GM10248 (cell line): ENCODE data around the gene FOSL1.

Experiments
- CTCF ChIA-PET: fragments of 300-600 bp; sonication (Branson Sonifier 250); formaldehyde crosslinking; extraction: SDS; loops from one replicate; lab custom pipeline; 2021; ENCODE audit warnings: antibody characterized with exemption; lab: Yijun Ruan, JAX
- POLR2A ChIA-PET: fragments of 350-650 bp; sonication (Branson Sonifier 250); formaldehyde crosslinking; extraction: SDS; loops from one replicate; lab custom pipeline; 2020; ENCODE audit warnings: antibody characterized with exemption; lab: Yijun Ruan, JAX
- DNase-seq: peaks from one replicate; pipeline ENCODE4 v3.0.0; 2012; ENCODE audit errors: extremely low spot score
- TF ChIP-seq, protein P1 (sequence below): IDR thresholded peaks from 2 replicates; pipeline ENCODE4 v1.5.1; 2012; ENCODE audit warnings: mild to moderate bottlenecking, low read depth; ENCODE audit errors: extremely low read depth, missing control alignments, control extremely low read depth

Gene FOSL1

DNA sequence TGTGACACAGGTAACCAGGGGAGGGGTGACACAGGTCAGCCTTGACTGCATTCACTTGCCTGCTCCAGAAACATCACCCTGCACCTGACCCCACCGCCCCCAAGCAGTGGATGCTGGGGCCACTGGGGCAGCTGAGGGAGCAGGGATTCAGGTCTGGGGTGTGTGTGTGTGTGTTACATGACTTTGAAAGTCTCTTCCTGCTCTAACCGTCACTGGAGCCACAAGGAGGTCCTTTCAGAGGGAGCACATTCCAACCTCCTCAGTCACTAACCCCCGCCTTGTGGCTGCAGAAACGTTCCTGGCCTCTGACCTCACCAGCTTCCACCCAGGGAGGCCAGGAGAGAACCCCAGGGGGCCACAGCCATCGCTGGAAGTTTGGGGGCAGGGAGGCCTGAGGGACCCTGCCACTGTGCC is 2.9 kb upstream of the FOSL1 start:
- TF ChIP-seq, protein P1, sequence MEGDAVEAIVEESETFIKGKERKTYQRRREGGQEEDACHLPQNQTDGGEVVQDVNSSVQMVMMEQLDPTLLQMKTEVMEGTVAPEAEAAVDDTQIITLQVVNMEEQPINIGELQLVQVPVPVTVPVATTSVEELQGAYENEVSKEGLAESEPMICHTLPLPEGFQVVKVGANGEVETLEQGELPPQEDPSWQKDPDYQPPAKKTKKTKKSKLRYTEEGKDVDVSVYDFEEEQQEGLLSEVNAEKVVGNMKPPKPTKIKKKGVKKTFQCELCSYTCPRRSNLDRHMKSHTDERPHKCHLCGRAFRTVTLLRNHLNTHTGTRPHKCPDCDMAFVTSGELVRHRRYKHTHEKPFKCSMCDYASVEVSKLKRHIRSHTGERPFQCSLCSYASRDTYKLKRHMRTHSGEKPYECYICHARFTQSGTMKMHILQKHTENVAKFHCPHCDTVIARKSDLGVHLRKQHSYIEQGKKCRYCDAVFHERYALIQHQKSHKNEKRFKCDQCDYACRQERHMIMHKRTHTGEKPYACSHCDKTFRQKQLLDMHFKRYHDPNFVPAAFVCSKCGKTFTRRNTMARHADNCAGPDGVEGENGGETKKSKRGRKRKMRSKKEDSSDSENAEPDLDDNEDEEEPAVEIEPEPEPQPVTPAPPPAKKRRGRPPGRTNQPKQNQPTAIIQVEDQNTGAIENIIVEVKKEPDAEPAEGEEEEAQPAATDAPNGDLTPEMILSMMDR: no peak
- CTCF ChIA-PET: interaction anchor here (0.9 to 8.0 kb wide), 3 partner anchors 10 to 18 kb away, joined by 3 to 80 read pairs (median 29); partner anchors contain the start of genes CCDC85B and FIBP
- no peak for DNase-seq
- POLR2A ChIA-PET: no interaction called here

DNA sequence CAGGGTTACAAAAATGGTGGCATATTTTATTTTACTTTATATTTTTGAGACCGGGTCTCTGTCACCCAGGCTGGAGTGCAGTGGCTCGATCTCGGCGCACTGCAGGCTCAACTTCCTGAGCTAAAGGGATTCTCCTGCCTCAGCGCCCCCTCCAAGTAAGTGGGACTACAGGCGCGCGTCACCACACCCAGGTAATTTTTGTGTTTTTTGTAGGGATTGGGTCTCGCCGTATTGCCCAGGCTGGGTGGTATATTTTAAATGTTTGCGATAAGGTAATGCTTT is 652 bp upstream of the FOSL1 start:
- no peak for DNase-seq
- TF ChIP-seq, protein P1: no peak
- CTCF ChIA-PET: interaction anchor here (1.0 to 8.0 kb wide), 8 partner anchors 8 to 88 kb away, joined by 3 to 80 read pairs (median 5); partner anchors contain the start of genes CCDC85B, FIBP and MUS81
- POLR2A ChIA-PET: interaction anchor here (1.0 to 2.3 kb wide), 2 partner anchors 10 to 78 kb away, joined by 3 to 10 read pairs; partner anchors contain the start of gene CCDC85B

DNA sequence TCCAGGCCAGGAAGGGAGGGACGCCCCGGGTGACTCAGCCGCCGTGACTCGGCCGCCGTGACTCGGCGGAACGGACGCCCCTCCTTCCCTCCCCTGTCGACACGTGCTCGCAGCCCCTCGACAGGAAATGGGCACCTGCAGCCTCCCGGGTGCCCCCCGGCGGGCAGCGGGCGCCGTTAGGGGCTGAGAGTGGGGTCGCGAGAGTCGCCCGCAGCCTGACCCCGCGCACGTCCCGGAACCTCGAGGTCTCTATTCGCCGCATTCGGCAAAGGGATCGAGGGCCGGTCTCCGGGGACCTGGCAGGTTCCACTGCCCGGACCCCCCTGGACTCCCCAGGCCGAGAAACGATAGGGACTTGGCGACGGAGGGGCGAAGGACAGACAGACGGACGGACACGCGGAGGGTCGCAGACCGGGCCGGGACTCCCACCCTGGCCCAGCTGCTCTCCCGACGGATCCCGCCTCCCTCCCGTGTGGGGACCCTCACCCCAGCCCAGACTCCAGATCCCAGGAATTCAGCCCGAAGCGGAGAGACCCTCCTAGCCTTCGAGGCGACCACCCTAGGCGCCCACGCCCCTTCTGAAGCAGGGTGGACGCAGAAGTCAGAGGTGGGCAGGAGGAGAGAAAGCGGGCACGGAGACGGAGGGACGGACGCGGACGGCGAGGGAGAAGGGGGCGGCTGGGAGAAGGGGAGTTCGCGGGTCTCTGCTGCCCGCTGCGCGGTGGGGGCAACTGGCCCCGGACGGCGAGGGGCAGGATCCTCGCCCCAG is 648 bp downstream of the FOSL1 start:
- DNase-seq: peak; percentile 58
- POLR2A ChIA-PET: interaction anchor here (2.3 kb wide), 1 partner anchor 9 kb away, joined by 10 read pairs; the partner anchor contains the start of gene CCDC85B
- CTCF ChIA-PET: interaction anchor here (1.6 to 14.6 kb wide), 6 partner anchors 8 to 120 kb away, joined by 4 to 199 read pairs (median 20); partner anchors contain the start of genes CCDC85B, CTSW and FIBP
- TF ChIP-seq, protein P1: no peak

DNA sequence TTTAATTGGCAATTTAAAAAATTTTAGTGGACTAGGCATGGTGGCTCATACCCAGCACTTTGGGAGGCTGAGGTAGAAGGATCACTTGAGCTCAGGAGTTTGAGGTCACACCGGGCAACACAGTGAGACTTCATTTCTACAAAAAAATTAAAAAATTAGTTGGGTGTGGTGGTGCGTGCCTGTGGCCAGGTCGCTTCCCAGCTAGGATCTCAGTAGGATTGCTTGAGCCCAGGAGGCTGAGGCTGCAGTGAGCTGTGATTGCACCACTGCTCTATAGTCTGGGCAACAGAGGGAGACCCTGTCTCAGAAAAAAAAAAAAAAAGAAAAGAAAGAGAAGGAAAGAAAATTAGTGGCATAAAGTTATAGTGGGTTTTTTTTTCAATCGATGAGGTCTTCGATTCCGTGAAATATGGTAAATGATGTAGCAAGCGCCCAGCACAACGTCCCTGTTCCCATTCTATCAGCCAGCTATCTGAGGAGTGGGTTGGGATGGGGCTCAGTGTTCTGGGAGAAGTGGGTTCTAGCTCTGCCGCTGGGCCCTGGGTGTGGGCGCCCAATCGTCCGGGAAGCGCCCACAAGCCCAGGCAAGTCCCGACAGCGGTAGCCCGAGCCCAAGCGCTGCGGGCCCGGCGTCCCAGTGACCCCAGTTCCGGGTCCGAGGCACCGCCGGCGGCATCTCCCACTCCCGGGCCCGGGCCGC is 1.4 kb downstream of the FOSL1 start:
- ChIA-PET CTCF (interaction anchor here (1.6 to 14.6 kb wide), 4 partner anchors 9 to 119 kb away, joined by 4 to 199 read pairs (median 8); partner anchors contain the start of genes CCDC85B, CTSW and FIBP), POLR2A (no interaction called here)
- TF ChIP-seq, protein P1: no peak
- no peak for DNase-seq

DNA sequence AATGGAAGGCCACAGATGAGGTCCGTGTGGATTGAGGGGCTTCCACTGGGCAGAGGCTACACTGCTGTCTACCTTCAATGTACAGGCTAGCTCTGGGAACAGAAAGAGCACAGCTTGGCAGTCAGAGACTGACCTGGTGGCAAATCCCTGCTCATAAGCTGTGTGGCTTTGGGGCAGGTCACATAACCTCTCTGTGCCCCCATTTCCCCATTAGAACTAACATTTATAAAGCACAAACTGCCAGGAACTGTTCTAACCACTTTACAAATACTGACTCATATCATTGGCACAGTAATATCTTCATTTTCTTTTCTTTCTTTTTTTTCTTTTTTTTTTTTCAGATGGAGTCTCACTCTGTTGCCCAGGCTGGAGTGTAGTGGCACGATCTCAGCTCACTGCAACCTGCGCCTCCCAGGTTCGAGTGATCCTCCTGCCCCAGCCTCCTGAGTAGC is 3.1 kb downstream of the FOSL1 start:
- POLR2A ChIA-PET: no interaction called here
- no peak for DNase-seq
- TF ChIP-seq, protein P1: no peak
- CTCF ChIA-PET: interaction anchor here (1.1 to 14.6 kb wide), 2 partner anchors 15 to 149 kb away, joined by 3 to 199 read pairs; partner anchors contain the start of genes CTSW and FIBP
